ENCODE measurements around the gene HACD2.

DNA sequence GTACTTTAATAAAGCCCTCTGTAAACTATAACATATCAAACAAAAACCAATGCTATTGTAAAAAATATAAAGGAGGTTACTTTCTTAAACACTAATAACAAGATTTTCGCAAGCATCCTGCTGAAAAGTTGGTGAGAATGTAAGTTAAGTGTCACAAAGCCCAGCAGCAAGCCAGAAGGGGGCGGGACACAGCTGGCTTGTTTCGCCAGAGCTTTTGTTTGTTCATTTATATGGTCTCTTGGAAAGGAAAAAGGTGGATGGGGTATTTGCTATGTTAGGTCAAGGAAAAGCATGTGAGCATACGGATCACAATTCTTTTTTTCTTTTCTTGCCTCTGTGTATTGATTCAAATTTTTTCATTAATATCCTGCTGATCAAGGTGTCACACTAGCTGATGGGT, 59.9 kb downstream of the HACD2 start:
- TF ChIP-seq ZNF558 (tag by site-specific recombination; IDR thresholded peaks at IDR 0.05) (no peak), ZBTB26 (tag by site-specific recombination; optimal IDR thresholded peaks at IDR 0.05) (no peak), ZBTB48 (tag by site-specific recombination; IDR thresholded peaks at IDR 0.05) (no peak), KLF1 (tag by site-specific recombination; IDR thresholded peaks at IDR 0.05) (no peak), ZNF521 (tag by site-specific recombination; IDR thresholded peaks at IDR 0.05) (no peak), CTCF (tag by site-specific recombination; IDR thresholded peaks at IDR 0.05) (no peak), ZBTB10 (tag by site-specific recombination; IDR thresholded peaks at IDR 0.05) (no peak), ZXDB (tag by site-specific recombination; IDR thresholded peaks at IDR 0.05) (no peak), ZNF138 (tag by site-specific recombination; IDR thresholded peaks at IDR 0.05; ENCODE audit: borderline replicate concordance) (no peak)
- TF ChIP-seq, protein P1, sequence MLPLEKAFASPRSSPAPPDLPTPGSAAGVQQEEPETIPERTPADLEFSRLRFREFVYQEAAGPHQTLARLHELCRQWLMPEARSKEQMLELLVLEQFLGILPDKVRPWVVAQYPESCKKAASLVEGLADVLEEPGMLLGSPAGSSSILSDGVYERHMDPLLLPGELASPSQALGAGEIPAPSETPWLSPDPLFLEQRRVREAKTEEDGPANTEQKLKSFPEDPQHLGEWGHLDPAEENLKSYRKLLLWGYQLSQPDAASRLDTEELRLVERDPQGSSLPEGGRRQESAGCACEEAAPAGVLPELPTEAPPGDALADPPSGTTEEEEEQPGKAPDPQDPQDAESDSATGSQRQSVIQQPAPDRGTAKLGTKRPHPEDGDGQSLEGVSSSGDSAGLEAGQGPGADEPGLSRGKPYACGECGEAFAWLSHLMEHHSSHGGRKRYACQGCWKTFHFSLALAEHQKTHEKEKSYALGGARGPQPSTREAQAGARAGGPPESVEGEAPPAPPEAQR (tag by site-specific recombination; IDR thresholded peaks at IDR 0.05) = no peak
- TF ChIP-seq, protein P2, sequence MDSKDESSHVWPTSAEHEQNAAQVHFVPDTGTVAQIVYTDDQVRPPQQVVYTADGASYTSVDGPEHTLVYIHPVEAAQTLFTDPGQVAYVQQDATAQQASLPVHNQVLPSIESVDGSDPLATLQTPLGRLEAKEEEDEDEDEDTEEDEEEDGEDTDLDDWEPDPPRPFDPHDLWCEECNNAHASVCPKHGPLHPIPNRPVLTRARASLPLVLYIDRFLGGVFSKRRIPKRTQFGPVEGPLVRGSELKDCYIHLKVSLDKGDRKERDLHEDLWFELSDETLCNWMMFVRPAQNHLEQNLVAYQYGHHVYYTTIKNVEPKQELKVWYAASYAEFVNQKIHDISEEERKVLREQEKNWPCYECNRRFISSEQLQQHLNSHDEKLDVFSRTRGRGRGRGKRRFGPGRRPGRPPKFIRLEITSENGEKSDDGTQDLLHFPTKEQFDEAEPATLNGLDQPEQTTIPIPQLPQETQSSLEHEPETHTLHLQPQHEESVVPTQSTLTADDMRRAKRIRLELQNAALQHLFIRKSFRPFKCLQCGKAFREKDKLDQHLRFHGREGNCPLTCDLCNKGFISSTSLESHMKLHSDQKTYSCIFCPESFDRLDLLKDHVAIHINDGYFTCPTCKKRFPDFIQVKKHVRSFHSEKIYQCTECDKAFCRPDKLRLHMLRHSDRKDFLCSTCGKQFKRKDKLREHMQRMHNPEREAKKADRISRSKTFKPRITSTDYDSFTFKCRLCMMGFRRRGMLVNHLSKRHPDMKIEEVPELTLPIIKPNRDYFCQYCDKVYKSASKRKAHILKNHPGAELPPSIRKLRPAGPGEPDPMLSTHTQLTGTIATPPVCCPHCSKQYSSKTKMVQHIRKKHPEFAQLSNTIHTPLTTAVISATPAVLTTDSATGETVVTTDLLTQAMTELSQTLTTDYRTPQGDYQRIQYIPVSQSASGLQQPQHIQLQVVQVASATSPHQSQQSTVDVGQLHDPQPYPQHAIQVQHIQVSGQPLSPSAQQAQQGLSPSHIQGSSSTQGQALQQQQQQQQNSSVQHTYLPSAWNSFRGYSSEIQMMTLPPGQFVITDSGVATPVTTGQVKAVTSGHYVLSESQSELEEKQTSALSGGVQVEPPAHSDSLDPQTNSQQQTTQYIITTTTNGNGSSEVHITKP (tag by site-specific recombination; IDR thresholded peaks at IDR 0.05) = no peak

Data from HEK293 (cell line).